Karpas-422 (cell line): ENCODE results near the gene HSPA8. TPM values are rescaled to one million over a fixed set of nuclear protein-coding genes. Genes with fewer than 3 reads are reported as not detected.
"Not testable (repeated sequence)": the region's sequence is repeated elsewhere in the genome, so short reads cannot be mapped to it uniquely, and the experiment has no call there.

Experiments used
- DNase-seq: peaks from one replicate; pipeline ENCODE4 v3.0.0-alpha.2; 2015
- H2AFZ ChIP-seq: fragments of 200-600 bp; sonication (generic); 2 replicates; pipeline ENCODE4 v1.6.1; 2014; ENCODE audit warnings: antibody characterized with exemption, low read length, mixed read lengths
- H3K27ac ChIP-seq: fragments of 200-600 bp; sonication (generic); 2 replicates; pipeline ENCODE4 v1.5.1; 2014; ENCODE audit warnings: mild to moderate bottlenecking, low read length, moderate library complexity
- H3K27me3 ChIP-seq: fragments of 200-600 bp; sonication (generic); 2 replicates; pipeline ENCODE4 v1.6.1; 2014; ENCODE audit warnings: low read length, mixed read lengths
- H3K36me3 ChIP-seq: fragments of 200-600 bp; sonication (generic); 2 replicates; pipeline ENCODE4 v1.6.1; 2014; ENCODE audit warnings: low read length, mixed read lengths; ENCODE audit not compliant: insufficient read depth
- H3K4me1 ChIP-seq: fragments of 200-600 bp; sonication (generic); 2 replicates; pipeline ENCODE4 v1.6.1; 2014; ENCODE audit warnings: mild to moderate bottlenecking, low read length, mixed read lengths
- H3K4me2 ChIP-seq: fragments of 200-600 bp; sonication (generic); 2 replicates; pipeline ENCODE4 v1.6.1; 2014; ENCODE audit warnings: low read length, low read depth, mild to moderate bottlenecking; ENCODE audit not compliant: poor library complexity, severe bottlenecking
- H3K4me3 ChIP-seq: fragments of 200-600 bp; sonication (generic); 2 replicates; pipeline ENCODE4 v1.5.1; 2014; ENCODE audit warnings: mild to moderate bottlenecking, antibody characterized with exemption, low read length, mixed read lengths
- H3K79me2 ChIP-seq: fragments of 200-600 bp; sonication (generic); 2 replicates; pipeline ENCODE4 v1.6.1; 2014; ENCODE audit warnings: mild to moderate bottlenecking, low read length, mixed read lengths
- H3K9ac ChIP-seq: fragments of 200-600 bp; sonication (generic); 2 replicates; pipeline ENCODE4 v1.6.0; 2014; ENCODE audit warnings: low read length
- H3K9me2 ChIP-seq: fragments of 200-600 bp; sonication (generic), shearing (Covaris generic); replicated peaks from 2 replicates; pipeline ENCODE4 v1.6.0; 2014; ENCODE audit warnings: mild to moderate bottlenecking, low read length, moderate library complexity; ENCODE audit not compliant: insufficient read depth
- H3K9me3 ChIP-seq: fragments of 300-700, 200-600 bp; sonication (generic); 2 replicates; pipeline ENCODE4 v1.6.1; 2014; ENCODE audit warnings: low read length, mixed read lengths
- H4K20me1 ChIP-seq: fragments of 200-600 bp; sonication (generic); 2 replicates; pipeline ENCODE4 v1.6.1; 2014; ENCODE audit warnings: mild to moderate bottlenecking, antibody characterized with exemption, low read length, low read depth; ENCODE audit not compliant: insufficient read depth
- total RNA-seq: library from RNA; depleted of rRNA; stranded (reverse); fragments of >200 nt; shearing (Covaris generic); gene quantifications from 2 replicates; pipeline ENCODE4 v1.2.3, GENCODE V29; 2014; ENCODE audit warnings: low replicate concordance

Gene HSPA8
- total RNA-seq, 1 experiment from 2014 or later: 1,725 TPM

DNA sequence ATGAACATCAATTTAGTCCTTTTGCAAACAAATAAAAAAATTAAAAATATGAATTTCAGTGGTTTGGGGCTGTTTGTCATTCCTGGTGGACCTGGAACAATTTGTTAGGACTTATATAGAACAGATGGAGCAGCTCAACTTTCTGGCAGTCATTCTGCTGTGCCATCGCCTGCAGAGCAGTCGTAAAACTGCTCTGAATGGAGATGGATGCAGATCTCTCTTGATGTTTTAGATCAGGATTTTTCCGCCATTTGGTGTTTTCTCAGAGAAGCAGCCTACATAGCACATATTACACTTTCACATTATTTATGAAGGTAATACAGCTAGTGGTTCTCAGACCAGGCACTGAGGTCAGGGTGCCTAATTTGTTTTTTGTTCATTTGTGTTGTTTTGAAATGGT lies 31.8 kb upstream of the HSPA8 start:
- Histone ChIP-seq H3K4me2 (no peak overlapping the region), H4K20me1 (no peaks in the 10 kb centered on the region), H3K9ac (no peak overlapping the region), H3K27ac (no peak overlapping the region), H3K27me3 (no peaks in the 10 kb centered on the region), H3K4me3 (no peak overlapping the region), H3K4me1 (no peaks in the 10 kb centered on the region), H3K79me2 (no peaks in the 10 kb centered on the region), H3K36me3 (no peaks in the 10 kb centered on the region), H3K9me3 (no peaks in the 10 kb centered on the region), H2AFZ (no peak overlapping the region), H3K9me2 (no peaks in the 10 kb centered on the region)
- no peak for DNase-seq

DNA sequence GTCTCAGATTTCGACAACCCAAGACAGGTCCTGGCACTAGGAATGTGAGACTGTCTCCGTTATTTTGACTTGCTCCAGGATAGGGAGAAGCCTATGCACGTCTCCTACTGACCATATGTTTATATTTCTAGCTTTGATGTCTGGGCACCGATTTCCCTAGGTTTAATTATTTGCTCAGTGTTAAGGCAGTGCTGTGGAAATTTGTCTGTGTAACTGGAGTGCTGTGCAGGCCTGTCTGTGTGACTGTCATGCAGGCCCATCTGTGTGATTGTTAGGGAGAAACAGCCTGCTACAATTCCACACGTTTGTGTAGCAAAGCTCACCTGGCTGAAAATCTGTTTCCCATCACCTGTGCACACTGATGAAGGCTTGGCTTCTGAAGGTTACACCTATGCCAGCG lies 29.6 kb upstream of the HSPA8 start:
- H3K9ac ChIP-seq: no peak overlapping the region
- H3K9me2 ChIP-seq: no peaks in the 10 kb centered on the region
- no peaks in the 10 kb centered on the region for H3K27me3 ChIP-seq
- no peaks in the 10 kb centered on the region for H3K36me3 ChIP-seq
- H3K79me2 ChIP-seq: no peaks in the 10 kb centered on the region
- H3K27ac ChIP-seq: no peak overlapping the region
- H3K4me3 ChIP-seq: no peak overlapping the region
- no peaks in the 10 kb centered on the region for H3K4me1 ChIP-seq
- no peak for DNase-seq
- no peak overlapping the region for H2AFZ ChIP-seq
- no peak overlapping the region for H3K4me2 ChIP-seq
- no peaks in the 10 kb centered on the region for H3K9me3 ChIP-seq
- no peaks in the 10 kb centered on the region for H4K20me1 ChIP-seq

DNA sequence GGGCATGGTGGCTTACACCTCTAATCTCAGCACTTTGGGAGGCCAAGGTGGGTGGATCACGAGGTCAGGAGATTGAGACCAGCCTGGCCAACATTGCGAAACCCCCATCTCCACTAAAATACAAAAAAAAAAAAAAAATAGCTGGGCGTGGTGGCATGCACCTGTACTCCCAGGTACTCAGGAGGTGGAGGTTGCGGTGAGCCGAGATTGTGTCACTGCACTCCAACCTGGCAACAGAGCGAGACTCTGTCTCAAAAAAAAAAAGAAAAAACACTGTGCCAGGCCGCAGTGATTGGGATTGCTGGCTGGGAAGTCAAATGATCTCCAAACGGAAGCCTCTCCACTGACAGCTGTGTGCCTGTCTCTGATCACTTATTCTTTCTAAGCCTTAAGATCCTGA lies 28.2 kb upstream of the HSPA8 start:
- not testable (repeated sequence) for DNase-seq, H3K4me2 ChIP-seq, H3K27ac ChIP-seq

DNA sequence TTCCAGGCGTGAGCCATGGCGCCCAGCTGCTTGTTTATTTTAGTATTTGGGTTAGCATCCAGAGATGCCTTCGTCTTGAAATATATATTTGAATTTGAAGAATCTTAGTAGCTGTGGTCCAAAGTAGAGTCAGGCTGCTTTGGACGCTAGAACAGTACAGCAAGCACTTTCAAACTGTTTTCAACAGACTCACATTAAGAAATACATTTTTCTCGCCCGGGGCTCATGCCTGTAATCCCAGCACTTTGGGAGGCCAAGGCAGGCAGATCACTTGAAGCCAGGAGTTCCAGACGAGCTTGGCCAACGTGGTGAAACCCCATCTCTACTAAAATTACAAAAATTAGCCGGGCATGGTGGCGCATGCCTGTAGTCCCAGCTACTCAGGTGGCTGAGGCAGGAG lies 27.0 kb upstream of the HSPA8 start:
- not testable (repeated sequence) for H4K20me1 ChIP-seq, H2AFZ ChIP-seq, H3K4me2 ChIP-seq, H3K4me1 ChIP-seq, H3K9ac ChIP-seq, H3K79me2 ChIP-seq, H3K27me3 ChIP-seq, H3K9me3 ChIP-seq, DNase-seq, H3K4me3 ChIP-seq, H3K27ac ChIP-seq, H3K36me3 ChIP-seq, H3K9me2 ChIP-seq

More for the DNA sequence above, 28.2 kb upstream of the HSPA8 start:
- not testable (repeated sequence) for H4K20me1 ChIP-seq, H3K9me2 ChIP-seq, H3K36me3 ChIP-seq, H3K9ac ChIP-seq, H3K79me2 ChIP-seq, H3K4me3 ChIP-seq, H3K27me3 ChIP-seq, H3K9me3 ChIP-seq, H2AFZ ChIP-seq, H3K4me1 ChIP-seq

DNA sequence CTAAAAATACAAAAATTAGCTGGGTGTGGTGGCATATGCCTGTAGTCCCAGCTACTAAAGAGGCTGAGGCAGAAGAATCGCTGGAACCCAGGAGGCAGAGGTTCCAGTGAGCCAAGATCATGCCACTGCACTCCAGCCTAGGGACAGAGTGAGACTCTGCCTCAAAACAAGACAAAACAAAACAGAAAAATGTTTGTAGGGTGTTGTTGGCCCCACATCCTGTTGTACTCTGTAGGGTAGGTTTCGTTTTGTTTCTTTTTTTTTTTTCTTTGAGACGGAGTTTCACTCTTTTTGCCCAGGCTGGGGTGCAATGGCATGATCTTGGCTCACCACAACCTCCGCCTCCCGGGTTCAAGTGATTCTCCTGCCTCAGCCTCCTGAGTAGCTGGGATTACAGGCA lies 25.7 kb upstream of the HSPA8 start:
- not testable (repeated sequence) for H3K4me1 ChIP-seq, H3K4me3 ChIP-seq, H4K20me1 ChIP-seq, H3K27ac ChIP-seq, H3K9ac ChIP-seq, H3K36me3 ChIP-seq, H3K9me2 ChIP-seq, DNase-seq, H3K27me3 ChIP-seq, H3K4me2 ChIP-seq, H3K9me3 ChIP-seq, H2AFZ ChIP-seq, H3K79me2 ChIP-seq

DNA sequence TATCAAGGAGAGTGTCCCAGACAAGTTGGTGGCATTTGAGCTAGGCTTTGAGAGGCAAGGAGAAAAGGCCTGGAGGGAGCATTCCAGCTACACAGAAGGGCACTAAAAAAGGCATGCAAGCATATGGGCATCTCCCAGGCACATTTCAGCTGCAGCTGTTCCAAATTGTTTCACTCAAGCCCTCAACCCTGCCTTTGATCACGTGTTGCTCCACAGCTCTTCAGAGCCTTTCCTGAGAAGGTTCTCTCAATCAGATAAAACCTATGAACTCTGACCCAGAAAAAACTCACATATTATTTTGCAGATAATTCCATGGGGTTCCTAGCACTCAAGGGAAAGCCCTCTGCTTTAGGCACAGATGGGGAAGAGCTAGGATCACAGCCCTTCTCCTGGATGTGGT lies 24.4 kb upstream of the HSPA8 start:
- Histone ChIP-seq H3K36me3 (no peaks in the 10 kb centered on the region), H3K9me2 (no peaks in the 10 kb centered on the region), H3K9me3 (no peaks in the 10 kb centered on the region), H2AFZ (no peak overlapping the region), H3K27me3 (no peaks in the 10 kb centered on the region), H3K9ac (no peak overlapping the region), H3K4me2 (no peak overlapping the region), H3K27ac (no peak overlapping the region), H4K20me1 (no peaks in the 10 kb centered on the region), H3K4me3 (no peak overlapping the region), H3K4me1 (no peaks in the 10 kb centered on the region), H3K79me2 (no peaks in the 10 kb centered on the region)
- DNase-seq: no peak

DNA sequence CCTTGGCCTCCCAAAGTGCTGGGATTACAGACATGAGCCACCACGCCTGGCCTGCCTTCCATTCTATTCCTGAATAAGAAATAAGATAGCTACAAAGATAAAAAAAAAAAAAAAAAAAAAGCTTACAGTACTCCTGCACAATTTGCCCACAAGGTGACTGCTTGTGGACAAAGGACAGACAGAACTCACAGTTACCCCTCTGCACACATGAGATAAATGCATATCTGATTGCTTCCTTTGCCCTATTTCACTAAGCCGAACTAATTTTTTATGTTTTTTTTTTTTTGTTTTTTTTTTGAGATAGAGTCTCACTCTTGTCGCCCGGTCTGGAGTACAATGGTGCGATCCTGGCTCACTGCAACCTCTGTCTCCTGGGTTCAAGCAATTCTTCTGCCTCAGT lies 23.6 kb upstream of the HSPA8 start:
- no peak overlapping the region for H3K4me2 ChIP-seq
- no peaks in the 10 kb centered on the region for H3K9me3 ChIP-seq
- H3K79me2 ChIP-seq: no peaks in the 10 kb centered on the region
- no peak overlapping the region for H2AFZ ChIP-seq
- H3K27ac ChIP-seq: no peak overlapping the region
- no peak for DNase-seq
- H3K36me3 ChIP-seq: no peaks in the 10 kb centered on the region
- H3K27me3 ChIP-seq: no peaks in the 10 kb centered on the region
- H3K4me3 ChIP-seq: no peak overlapping the region
- no peaks in the 10 kb centered on the region for H4K20me1 ChIP-seq
- no peaks in the 10 kb centered on the region for H3K9me2 ChIP-seq
- no peaks in the 10 kb centered on the region for H3K4me1 ChIP-seq
- no peak overlapping the region for H3K9ac ChIP-seq

DNA sequence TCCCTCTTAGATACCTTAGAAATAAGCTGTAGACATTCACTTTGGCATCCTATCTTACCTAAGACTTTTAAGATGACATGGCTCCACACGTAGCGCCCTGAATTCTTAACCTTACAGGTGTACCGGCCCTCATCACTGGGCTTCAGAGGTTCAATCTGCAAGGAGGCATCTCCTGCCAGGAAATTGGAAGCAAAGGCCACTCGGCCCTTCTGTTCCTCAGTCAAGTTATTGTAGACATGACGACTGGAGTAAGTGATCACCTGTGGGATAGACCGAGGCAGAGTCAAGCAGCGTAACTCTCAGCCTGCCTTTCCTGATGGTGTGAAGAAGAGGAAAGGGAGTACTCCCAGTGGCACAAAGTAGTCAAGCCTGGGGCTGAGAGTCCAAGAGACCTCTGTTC lies 22.5 kb upstream of the HSPA8 start:
- H4K20me1 ChIP-seq: no peaks in the 10 kb centered on the region
- no peaks in the 10 kb centered on the region for H3K27me3 ChIP-seq
- no peak overlapping the region for H2AFZ ChIP-seq
- H3K36me3 ChIP-seq: no peaks in the 10 kb centered on the region
- H3K4me1 ChIP-seq: no peaks in the 10 kb centered on the region
- no peak for DNase-seq
- H3K9me3 ChIP-seq: no peaks in the 10 kb centered on the region
- no peak overlapping the region for H3K4me3 ChIP-seq
- H3K9me2 ChIP-seq: no peaks in the 10 kb centered on the region
- no peak overlapping the region for H3K9ac ChIP-seq
- H3K79me2 ChIP-seq: no peaks in the 10 kb centered on the region
- no peak overlapping the region for H3K4me2 ChIP-seq
- H3K27ac ChIP-seq: no peak overlapping the region

DNA sequence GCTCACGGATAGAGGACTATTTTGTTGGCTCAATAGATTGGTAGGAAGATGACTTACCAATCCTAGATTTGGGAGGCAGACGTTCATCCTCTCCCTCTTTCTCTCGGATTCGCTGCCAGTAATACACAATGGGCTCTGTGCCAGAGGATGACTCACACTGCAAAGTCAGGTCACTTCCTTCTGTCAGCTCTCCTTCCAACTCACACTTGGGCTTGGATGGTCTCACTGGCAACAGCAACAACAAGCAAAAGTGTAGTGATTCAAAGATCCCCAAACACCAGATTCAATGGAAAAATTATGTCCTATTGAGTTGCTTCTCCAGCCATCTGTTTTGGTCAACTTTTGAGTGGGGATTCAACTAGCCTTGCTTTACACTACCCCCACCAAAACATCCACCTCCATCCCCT lies 21.7 kb upstream of the HSPA8 start:
- Histone ChIP-seq H3K9me3 (no peaks in the 10 kb centered on the region), H3K4me2 (no peak overlapping the region), H4K20me1 (no peaks in the 10 kb centered on the region), H3K36me3 (no peaks in the 10 kb centered on the region), H3K4me3 (no peak overlapping the region), H3K9ac (no peak overlapping the region), H3K79me2 (no peaks in the 10 kb centered on the region), H3K27ac (no peak overlapping the region), H3K9me2 (no peaks in the 10 kb centered on the region), H3K27me3 (no peaks in the 10 kb centered on the region), H2AFZ (no peak overlapping the region), H3K4me1 (no peaks in the 10 kb centered on the region)
- no peak for DNase-seq
